Fibroblast of the conjunctiva (primary cell): ENCODE measurements around the gene ZNF611.
"Not testable (repeated sequence)": the region's sequence is repeated elsewhere in the genome, so short reads cannot be mapped to it uniquely, and the experiment has no call there.

Experiments used
- DNase-seq: peaks from one replicate; pipeline ENCODE4 v3.0.0-alpha.2; 2010; ENCODE audit warnings: low read depth

ZNF611 gene

GRCh38 chr19:52716522-52716921 is 18.3 kb downstream of the ZNF611 start:
- DNase-seq: no peak

GRCh38 chr19:52715902-52716301 is 18.9 kb downstream of the ZNF611 start:
- not testable (repeated sequence) for DNase-seq

- DNase-seq: not testable (repeated sequence)
Measured at GRCh38 chr19:52715330-52715729, 19.5 kb downstream of the ZNF611 start.

- DNase-seq: not testable (repeated sequence)
Measured at GRCh38 chr19:52713051-52713450, 21.8 kb downstream of the ZNF611 start.

GRCh38 chr19:52711661-52712060 is 23.2 kb downstream of the ZNF611 start:
- not testable (repeated sequence) for DNase-seq

- DNase-seq: no peak
Measured at GRCh38 chr19:52710538-52710937, 24.3 kb downstream of the ZNF611 start.

- not testable (repeated sequence) for DNase-seq
Measured at GRCh38 chr19:52705615-52706014, 29.2 kb downstream of the ZNF611 start.

GRCh38 chr19:52703917-52704316 is 30.9 kb downstream of the ZNF611 start:
- DNase-seq: no peak

- no peak for DNase-seq
Measured at GRCh38 chr19:52700673-52701072, 34.2 kb downstream of the ZNF611 start.

GRCh38 chr19:52699555-52699954 is 35.3 kb downstream of the ZNF611 start:
- not testable (repeated sequence) for DNase-seq

- DNase-seq: no peak
Measured at GRCh38 chr19:52695996-52696395, 38.8 kb downstream of the ZNF611 start.

GRCh38 chr19:52694921-52695320 is 39.9 kb downstream of the ZNF611 start:
- DNase-seq: no peak

- DNase-seq: not testable (repeated sequence)
Measured at GRCh38 chr19:52694281-52694680, 40.6 kb downstream of the ZNF611 start.

- no peak for DNase-seq
Measured at GRCh38 chr19:52692431-52693008, 42.3 kb downstream of the ZNF611 start.

- no peak for DNase-seq
Measured at GRCh38 chr19:52691737-52692136, 43.1 kb downstream of the ZNF611 start.

GRCh38 chr19:52691215-52691610 is 43.6 kb downstream of the ZNF611 start:
- no peak for DNase-seq

GRCh38 chr19:52690369-52691214 is 44.3 kb downstream of the ZNF611 start:
- peak; percentile 75 for DNase-seq

- no peak for DNase-seq
Measured at GRCh38 chr19:52689843-52690368, 44.9 kb downstream of the ZNF611 start.

- DNase-seq: not testable (repeated sequence)
Measured at GRCh38 chr19:52688925-52689796, 45.7 kb downstream of the ZNF611 start.

GRCh38 chr19:52688335-52688734 is 46.5 kb downstream of the ZNF611 start:
- no peak for DNase-seq

- DNase-seq: no peak
Measured at GRCh38 chr19:52687684-52688083, 47.2 kb downstream of the ZNF611 start.

GRCh38 chr19:52685811-52686210 is 49.0 kb downstream of the ZNF611 start:
- no peak for DNase-seq
